ENCODE data around the gene AKAP12.

DNA sequence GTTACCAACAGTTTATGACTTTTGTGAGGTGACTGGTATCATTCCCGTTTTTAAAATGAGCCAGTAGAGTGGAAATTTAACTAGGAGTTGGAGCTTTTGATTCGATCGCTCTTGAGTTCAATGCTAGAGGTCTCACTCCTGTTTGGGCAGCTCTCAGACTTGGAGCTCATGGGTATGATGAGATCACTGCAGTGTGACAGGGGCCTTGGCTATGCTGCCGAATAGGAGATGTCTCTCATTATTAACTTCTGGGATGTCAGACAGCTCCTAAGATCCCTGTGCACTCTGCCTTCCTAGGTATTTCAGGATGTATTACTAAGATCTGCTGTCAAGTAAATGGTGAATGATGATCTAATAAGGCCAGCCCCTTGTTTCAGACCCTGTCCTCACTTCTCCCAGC, 20.4 kb downstream of the AKAP12 start:
- TF ChIP-seq, protein P1, sequence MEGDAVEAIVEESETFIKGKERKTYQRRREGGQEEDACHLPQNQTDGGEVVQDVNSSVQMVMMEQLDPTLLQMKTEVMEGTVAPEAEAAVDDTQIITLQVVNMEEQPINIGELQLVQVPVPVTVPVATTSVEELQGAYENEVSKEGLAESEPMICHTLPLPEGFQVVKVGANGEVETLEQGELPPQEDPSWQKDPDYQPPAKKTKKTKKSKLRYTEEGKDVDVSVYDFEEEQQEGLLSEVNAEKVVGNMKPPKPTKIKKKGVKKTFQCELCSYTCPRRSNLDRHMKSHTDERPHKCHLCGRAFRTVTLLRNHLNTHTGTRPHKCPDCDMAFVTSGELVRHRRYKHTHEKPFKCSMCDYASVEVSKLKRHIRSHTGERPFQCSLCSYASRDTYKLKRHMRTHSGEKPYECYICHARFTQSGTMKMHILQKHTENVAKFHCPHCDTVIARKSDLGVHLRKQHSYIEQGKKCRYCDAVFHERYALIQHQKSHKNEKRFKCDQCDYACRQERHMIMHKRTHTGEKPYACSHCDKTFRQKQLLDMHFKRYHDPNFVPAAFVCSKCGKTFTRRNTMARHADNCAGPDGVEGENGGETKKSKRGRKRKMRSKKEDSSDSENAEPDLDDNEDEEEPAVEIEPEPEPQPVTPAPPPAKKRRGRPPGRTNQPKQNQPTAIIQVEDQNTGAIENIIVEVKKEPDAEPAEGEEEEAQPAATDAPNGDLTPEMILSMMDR (IDR thresholded peaks at IDR 0.05; ENCODE audit: low read depth, low read length), result no peak
- TF ChIP-seq POLR2A (IDR thresholded peaks at IDR 0.05; ENCODE audit: extremely low read depth, insufficient read length), result no peak
- no peak for TF ChIP-seq MYC (IDR thresholded peaks at IDR 0.05; ENCODE audit: low read depth, low read length)
- TF ChIP-seq, protein P2, sequence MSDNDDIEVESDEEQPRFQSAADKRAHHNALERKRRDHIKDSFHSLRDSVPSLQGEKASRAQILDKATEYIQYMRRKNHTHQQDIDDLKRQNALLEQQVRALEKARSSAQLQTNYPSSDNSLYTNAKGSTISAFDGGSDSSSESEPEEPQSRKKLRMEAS (IDR thresholded peaks at IDR 0.05; ENCODE audit: low read depth, low read length), result no peak
